SK-N-MC (cell line): ENCODE data around the gene DGKI.

Experiments used
- EZH2 ChIP-seq: fragments of 200-600 bp; sonication (generic); IDR thresholded peaks from one replicate; pipeline ENCODE4 v1.6.1; 2017; ENCODE audit warnings: antibody characterized with exemption
- POLR2AphosphoS5 ChIP-seq: IDR thresholded peaks from 2 replicates; pipeline ENCODE4 v1.6.1; 2012; ENCODE audit warnings: mild to moderate bottlenecking, low read depth, low read length, borderline replicate concordance

GRCh38 chr7:137611606-137612005, 235.2 kb downstream of the DGKI start:
- TF ChIP-seq POLR2AphosphoS5 (no peak), EZH2 (no peak)
